HepG2 (cell line): ENCODE data around the gene URM1. TPM values are rescaled to one million over a fixed set of nuclear protein-coding genes. Genes with fewer than 3 reads are reported as not detected.

Experiments used
- FOSL2 ChIP-seq: sonication (generic); formaldehyde crosslinking; IDR thresholded peaks from 2 replicates; pipeline ENCODE4 v1.4.0; 2020; ENCODE audit warnings: missing genetic modification reagents
- HIVEP1 ChIP-seq: sonication (generic); formaldehyde crosslinking; IDR thresholded peaks from 2 replicates; pipeline ENCODE4 v1.4.0; 2020; ENCODE audit warnings: mild to moderate bottlenecking, missing genetic modification reagents
- MIXL1 ChIP-seq: IDR thresholded peaks from 2 replicates; pipeline ENCODE4 v1.6.1; 2016
- PITX1 ChIP-seq: sonication (generic); formaldehyde crosslinking; IDR thresholded peaks from 2 replicates; pipeline ENCODE4 v1.5.1; 2020; ENCODE audit warnings: mild to moderate bottlenecking, missing genetic modification reagents
- RAD21 ChIP-seq: fragments of 450-650 bp; formaldehyde crosslinking; IDR thresholded peaks from 2 replicates; pipeline ENCODE4 v1.5.0; 2020; ENCODE audit warnings: mild to moderate bottlenecking
- STAG1 ChIP-seq: sonication (generic); formaldehyde crosslinking; IDR thresholded peaks from 2 replicates; pipeline ENCODE4 v1.4.0; 2020; ENCODE audit warnings: missing genetic modification reagents
- ZFP91 ChIP-seq: sonication (generic); formaldehyde crosslinking; IDR thresholded peaks from 2 replicates; pipeline ENCODE4 v1.9.0; 2022; ENCODE audit warnings: missing genetic modification reagents, mild to moderate bottlenecking, borderline replicate concordance
- ZNF225 ChIP-seq: sonication (generic); formaldehyde crosslinking; IDR thresholded peaks from 2 replicates; pipeline ENCODE4 v1.4.0; 2020; ENCODE audit warnings: mild to moderate bottlenecking, missing genetic modification reagents
- ZNF230 ChIP-seq: sonication (generic); formaldehyde crosslinking; IDR thresholded peaks from 2 replicates; pipeline ENCODE4 v1.4.0; 2020; ENCODE audit warnings: mild to moderate bottlenecking, missing genetic modification reagents
- ZNF460 ChIP-seq: sonication (generic); formaldehyde crosslinking; IDR thresholded peaks from 2 replicates; pipeline ENCODE4 v1.5.1; 2020; ENCODE audit warnings: missing genetic modification reagents, mild to moderate bottlenecking, borderline replicate concordance
- ZNF510 ChIP-seq: sonication (generic); formaldehyde crosslinking; IDR thresholded peaks from 2 replicates; pipeline ENCODE4 v1.4.0; 2020; ENCODE audit warnings: low read depth, mild to moderate bottlenecking, missing genetic modification reagents
- polyA plus RNA-seq, 8 experiments: library from polyadenylated mRNA; depleted of rRNA in 3 of 8; stranded (reverse) in 7 of 8; unstranded in 1 of 8; fragments of >200 nt; fragmentation: Illumina TruSeq in 4 of 8; extraction: Trizol in 4 of 8; gene quantifications; 2 replicates each; pipeline versions ENCODE4 v1.2.1 to v1.2.3, GENCODE V29; 2011 to 2016; ENCODE audit warnings: low read depth in 4 of 8, missing spikeins in 1 of 8, mixed read lengths in 1 of 8; ENCODE audit not compliant: insufficient read depth in 1 of 8
- total RNA-seq, 5 experiments: library from RNA; depleted of rRNA; stranded (reverse); fragments of >200 nt; fragmentation: Illumina TruSeq; extraction: Trizol; gene quantifications; 2 replicates each; pipeline ENCODE4 v1.2.3, GENCODE V29; 2016; ENCODE audit warnings: low read depth in 1 of 5
- TF ChIP-seq, protein P1 (sequence below): sonication (generic); formaldehyde crosslinking; IDR thresholded peaks from 2 replicates; pipeline ENCODE4 v1.4.0; 2020; ENCODE audit warnings: missing genetic modification reagents
- TF ChIP-seq, protein P2 (sequence below): sonication (generic); formaldehyde crosslinking; IDR thresholded peaks from 2 replicates; pipeline ENCODE4 v1.8.0; 2022; ENCODE audit warnings: missing genetic modification reagents, low read depth, mild to moderate bottlenecking, borderline replicate concordance
- TF ChIP-seq, protein P3 (sequence below): sonication (generic); formaldehyde crosslinking; IDR thresholded peaks from 2 replicates; pipeline ENCODE4 v1.4.0; 2020; ENCODE audit warnings: missing genetic modification reagents
- TF ChIP-seq, protein P4 (sequence below): sonication (generic); formaldehyde crosslinking; IDR thresholded peaks from 2 replicates; pipeline ENCODE4 v1.5.0; 2020; ENCODE audit warnings: mild to moderate bottlenecking, missing genetic modification reagents, moderate library complexity
- TF ChIP-seq, protein P5 (sequence below): sonication (generic); formaldehyde crosslinking; IDR thresholded peaks from 2 replicates; pipeline ENCODE4 v1.5.1; 2020; ENCODE audit warnings: mild to moderate bottlenecking, missing genetic modification reagents, moderate library complexity

The URM1 gene
- total and polyA plus RNA-seq, 2 of the 13 experiments (the other 11 are each of a cell fraction or from before 2014, with no cell fraction given) = 37.1 to 41.3 TPM

- 0 out of 2 replicates have a peak, but pooled peaks have one; percentile 17 for TF ChIP-seq PITX1 (CRISPR knock-in tag)
- TF ChIP-seq, protein P1, sequence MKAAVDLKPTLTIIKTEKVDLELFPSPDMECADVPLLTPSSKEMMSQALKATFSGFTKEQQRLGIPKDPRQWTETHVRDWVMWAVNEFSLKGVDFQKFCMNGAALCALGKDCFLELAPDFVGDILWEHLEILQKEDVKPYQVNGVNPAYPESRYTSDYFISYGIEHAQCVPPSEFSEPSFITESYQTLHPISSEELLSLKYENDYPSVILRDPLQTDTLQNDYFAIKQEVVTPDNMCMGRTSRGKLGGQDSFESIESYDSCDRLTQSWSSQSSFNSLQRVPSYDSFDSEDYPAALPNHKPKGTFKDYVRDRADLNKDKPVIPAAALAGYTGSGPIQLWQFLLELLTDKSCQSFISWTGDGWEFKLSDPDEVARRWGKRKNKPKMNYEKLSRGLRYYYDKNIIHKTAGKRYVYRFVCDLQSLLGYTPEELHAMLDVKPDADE (CRISPR knock-in tag) = no peak
- TF ChIP-seq ZNF225 = 0 out of 2 replicates have a peak, but pooled peaks have one; percentile 35
- TF ChIP-seq, protein P2, sequence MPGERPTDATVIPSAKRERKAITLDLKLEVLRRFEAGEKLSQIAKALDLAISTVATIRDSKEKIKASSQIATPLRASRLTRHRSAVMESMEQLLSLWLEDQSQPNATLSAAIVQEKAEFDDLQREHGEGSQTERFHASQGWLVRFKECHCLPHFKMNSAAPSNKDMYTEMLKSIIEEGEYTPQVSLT (CRISPR knock-in tag) = no peak
- no peak for TF ChIP-seq ZNF510 (CRISPR knock-in tag)
- TF ChIP-seq HIVEP1 (CRISPR knock-in tag) = peak; percentile 43; the same call in 1 of the 2 replicates
- peak; percentile 78 for TF ChIP-seq STAG1 (CRISPR knock-in tag)
- peak; percentile 80 for TF ChIP-seq RAD21 (CRISPR knock-in tag)
- no peak for TF ChIP-seq ZNF460 (CRISPR knock-in tag)
- TF ChIP-seq FOSL2 (CRISPR knock-in tag) = 0 out of 2 replicates have a peak, but pooled peaks have one; percentile 10
- TF ChIP-seq, protein P3, sequence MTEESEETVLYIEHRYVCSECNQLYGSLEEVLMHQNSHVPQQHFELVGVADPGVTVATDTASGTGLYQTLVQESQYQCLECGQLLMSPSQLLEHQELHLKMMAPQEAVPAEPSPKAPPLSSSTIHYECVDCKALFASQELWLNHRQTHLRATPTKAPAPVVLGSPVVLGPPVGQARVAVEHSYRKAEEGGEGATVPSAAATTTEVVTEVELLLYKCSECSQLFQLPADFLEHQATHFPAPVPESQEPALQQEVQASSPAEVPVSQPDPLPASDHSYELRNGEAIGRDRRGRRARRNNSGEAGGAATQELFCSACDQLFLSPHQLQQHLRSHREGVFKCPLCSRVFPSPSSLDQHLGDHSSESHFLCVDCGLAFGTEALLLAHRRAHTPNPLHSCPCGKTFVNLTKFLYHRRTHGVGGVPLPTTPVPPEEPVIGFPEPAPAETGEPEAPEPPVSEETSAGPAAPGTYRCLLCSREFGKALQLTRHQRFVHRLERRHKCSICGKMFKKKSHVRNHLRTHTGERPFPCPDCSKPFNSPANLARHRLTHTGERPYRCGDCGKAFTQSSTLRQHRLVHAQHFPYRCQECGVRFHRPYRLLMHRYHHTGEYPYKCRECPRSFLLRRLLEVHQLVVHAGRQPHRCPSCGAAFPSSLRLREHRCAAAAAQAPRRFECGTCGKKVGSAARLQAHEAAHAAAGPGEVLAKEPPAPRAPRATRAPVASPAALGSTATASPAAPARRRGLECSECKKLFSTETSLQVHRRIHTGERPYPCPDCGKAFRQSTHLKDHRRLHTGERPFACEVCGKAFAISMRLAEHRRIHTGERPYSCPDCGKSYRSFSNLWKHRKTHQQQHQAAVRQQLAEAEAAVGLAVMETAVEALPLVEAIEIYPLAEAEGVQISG (CRISPR knock-in tag) = peak; percentile 37; the same call in 1 of the 2 replicates
- TF ChIP-seq, protein P4, sequence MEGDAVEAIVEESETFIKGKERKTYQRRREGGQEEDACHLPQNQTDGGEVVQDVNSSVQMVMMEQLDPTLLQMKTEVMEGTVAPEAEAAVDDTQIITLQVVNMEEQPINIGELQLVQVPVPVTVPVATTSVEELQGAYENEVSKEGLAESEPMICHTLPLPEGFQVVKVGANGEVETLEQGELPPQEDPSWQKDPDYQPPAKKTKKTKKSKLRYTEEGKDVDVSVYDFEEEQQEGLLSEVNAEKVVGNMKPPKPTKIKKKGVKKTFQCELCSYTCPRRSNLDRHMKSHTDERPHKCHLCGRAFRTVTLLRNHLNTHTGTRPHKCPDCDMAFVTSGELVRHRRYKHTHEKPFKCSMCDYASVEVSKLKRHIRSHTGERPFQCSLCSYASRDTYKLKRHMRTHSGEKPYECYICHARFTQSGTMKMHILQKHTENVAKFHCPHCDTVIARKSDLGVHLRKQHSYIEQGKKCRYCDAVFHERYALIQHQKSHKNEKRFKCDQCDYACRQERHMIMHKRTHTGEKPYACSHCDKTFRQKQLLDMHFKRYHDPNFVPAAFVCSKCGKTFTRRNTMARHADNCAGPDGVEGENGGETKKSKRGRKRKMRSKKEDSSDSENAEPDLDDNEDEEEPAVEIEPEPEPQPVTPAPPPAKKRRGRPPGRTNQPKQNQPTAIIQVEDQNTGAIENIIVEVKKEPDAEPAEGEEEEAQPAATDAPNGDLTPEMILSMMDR (CRISPR knock-in tag) = peak; percentile 97
- TF ChIP-seq ZNF230 (CRISPR knock-in tag) = 0 out of 2 replicates have a peak, but pooled peaks have one; percentile 41
- peak; percentile 70; the same call in 1 of the 2 replicates for TF ChIP-seq ZFP91 (CRISPR knock-in tag)
- TF ChIP-seq, protein P5, sequence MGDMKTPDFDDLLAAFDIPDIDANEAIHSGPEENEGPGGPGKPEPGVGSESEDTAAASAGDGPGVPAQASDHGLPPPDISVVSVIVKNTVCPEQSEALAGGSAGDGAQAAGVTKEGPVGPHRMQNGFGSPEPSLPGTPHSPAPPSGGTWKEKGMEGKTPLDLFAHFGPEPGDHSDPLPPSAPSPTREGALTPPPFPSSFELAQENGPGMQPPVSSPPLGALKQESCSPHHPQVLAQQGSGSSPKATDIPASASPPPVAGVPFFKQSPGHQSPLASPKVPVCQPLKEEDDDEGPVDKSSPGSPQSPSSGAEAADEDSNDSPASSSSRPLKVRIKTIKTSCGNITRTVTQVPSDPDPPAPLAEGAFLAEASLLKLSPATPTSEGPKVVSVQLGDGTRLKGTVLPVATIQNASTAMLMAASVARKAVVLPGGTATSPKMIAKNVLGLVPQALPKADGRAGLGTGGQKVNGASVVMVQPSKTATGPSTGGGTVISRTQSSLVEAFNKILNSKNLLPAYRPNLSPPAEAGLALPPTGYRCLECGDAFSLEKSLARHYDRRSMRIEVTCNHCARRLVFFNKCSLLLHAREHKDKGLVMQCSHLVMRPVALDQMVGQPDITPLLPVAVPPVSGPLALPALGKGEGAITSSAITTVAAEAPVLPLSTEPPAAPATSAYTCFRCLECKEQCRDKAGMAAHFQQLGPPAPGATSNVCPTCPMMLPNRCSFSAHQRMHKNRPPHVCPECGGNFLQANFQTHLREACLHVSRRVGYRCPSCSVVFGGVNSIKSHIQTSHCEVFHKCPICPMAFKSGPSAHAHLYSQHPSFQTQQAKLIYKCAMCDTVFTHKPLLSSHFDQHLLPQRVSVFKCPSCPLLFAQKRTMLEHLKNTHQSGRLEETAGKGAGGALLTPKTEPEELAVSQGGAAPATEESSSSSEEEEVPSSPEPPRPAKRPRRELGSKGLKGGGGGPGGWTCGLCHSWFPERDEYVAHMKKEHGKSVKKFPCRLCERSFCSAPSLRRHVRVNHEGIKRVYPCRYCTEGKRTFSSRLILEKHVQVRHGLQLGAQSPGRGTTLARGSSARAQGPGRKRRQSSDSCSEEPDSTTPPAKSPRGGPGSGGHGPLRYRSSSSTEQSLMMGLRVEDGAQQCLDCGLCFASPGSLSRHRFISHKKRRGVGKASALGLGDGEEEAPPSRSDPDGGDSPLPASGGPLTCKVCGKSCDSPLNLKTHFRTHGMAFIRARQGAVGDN (CRISPR knock-in tag) = peak; percentile 77
- 0 out of 2 replicates have a peak, but pooled peaks have one; percentile 19 for TF ChIP-seq MIXL1
These were observed 67.4 kb downstream of the URM1 start (continued) for GRCh38 chr9:128438343-128439109.
